SK-N-SH (cell line): ENCODE data around the gene ATP2B1.

ENCODE experiments used
- CTCF ChIP-seq: fragments of 200-600 bp; sonication (generic); IDR thresholded peaks from 2 replicates; pipeline ENCODE4 v1.6.1; 2017; ENCODE audit warnings: antibody characterized with exemption, mild to moderate bottlenecking, moderate library complexity
- EZH2phosphoT487 ChIP-seq: fragments of 200-600 bp; sonication (generic); IDR thresholded peaks from 2 replicates; pipeline ENCODE4 v1.6.1; 2017; ENCODE audit warnings: low read depth, mixed run types, mild to moderate bottlenecking, antibody characterized with exemption, moderate library complexity, borderline replicate concordance
- MEF2A ChIP-seq: IDR thresholded peaks from 2 replicates; pipeline ENCODE4 v1.4.0; 2012; ENCODE audit warnings: low read depth, borderline replicate concordance
- NFIC ChIP-seq: IDR thresholded peaks from 2 replicates; pipeline ENCODE4 v1.4.0; 2012; ENCODE audit warnings: borderline replicate concordance
- RCOR1 ChIP-seq: fragments of 150-350 bp; IDR thresholded peaks from 2 replicates; pipeline ENCODE4 v1.6.1; 2017; ENCODE audit warnings: antibody characterized with exemption, low read length
- REST ChIP-seq: IDR thresholded peaks from 2 replicates; pipeline ENCODE4 v1.6.1; 2012; ENCODE audit warnings: mild to moderate bottlenecking, low read depth, low read length, moderate library complexity
- USF2 ChIP-seq: fragments of 150-350 bp; IDR thresholded peaks from 2 replicates; pipeline ENCODE4 v1.6.1; 2017; ENCODE audit warnings: antibody characterized with exemption, low read length, low read depth, borderline replicate concordance
- ZBTB33 ChIP-seq: IDR thresholded peaks from 2 replicates; pipeline ENCODE4 v1.4.0; 2012; ENCODE audit warnings: low read depth, borderline replicate concordance

- no peak for TF ChIP-seq RCOR1
- TF ChIP-seq MEF2A = no peak
- TF ChIP-seq USF2 = no peak
- TF ChIP-seq CTCF = no peak
- TF ChIP-seq NFIC = no peak
- TF ChIP-seq ZBTB33 = no peak
- no peak for TF ChIP-seq REST
- TF ChIP-seq EZH2phosphoT487 = no peak
Measured at GRCh38 chr12:89597210-89597609, 111.4 kb downstream of the ATP2B1 start.
